ENCODE results near the gene RBMS1. TPM values are rescaled to one million over a fixed set of nuclear protein-coding genes. Genes with fewer than 3 reads are reported as not detected.

The RBMS1 gene
- total and polyA plus RNA-seq, 2 of the 13 experiments (the other 11 are each of a cell fraction or from before 2014, with no cell fraction given), result 55.5 to 110 TPM

GRCh38 chr2:160493227-160494028 lies at the start of gene RBMS1 (continued):
- TF ChIP-seq PAXIP1 (CRISPR knock-in tag; conservative IDR thresholded peaks at IDR 0.05) (peak; percentile 8; the same call in 1 of the 2 replicates), ZSCAN9 (CRISPR knock-in tag; IDR thresholded peaks at IDR 0.05; ENCODE audit: borderline replicate concordance) (0 out of 2 replicates have a peak, but pooled peaks have one; percentile 42), KLF12 (CRISPR knock-in tag; IDR thresholded peaks at IDR 0.05; ENCODE audit: borderline replicate concordance) (no peak), PRDM15 (CRISPR knock-in tag; IDR thresholded peaks at IDR 0.05) (no peak), MAFK (conservative IDR thresholded peaks at IDR 0.05 in 1 of 2, IDR thresholded peaks at IDR 0.05 in 1 of 2; ENCODE audit: low read length in 2 of 2) (no peak), ZNF558 (CRISPR knock-in tag; IDR thresholded peaks at IDR 0.05; ENCODE audit: borderline replicate concordance) (peak; percentile 50; the same call in 1 of the 2 replicates), PCBP2 (optimal IDR thresholded peaks at IDR 0.05; ENCODE audit: low read depth, low read length, poor library complexity, severe bottlenecking) (no peak), ARNTL (CRISPR knock-in tag; IDR thresholded peaks at IDR 0.05) (no peak; the same call in 1 of the 2 replicates), REXO4 (CRISPR knock-in tag; IDR thresholded peaks at IDR 0.05; ENCODE audit: borderline replicate concordance) (no peak), HMGXB4 (CRISPR knock-in tag; IDR thresholded peaks at IDR 0.05; ENCODE audit: borderline replicate concordance in 1 of 2, low read depth in 1 of 2) (no peak), KLF9 (CRISPR knock-in tag; IDR thresholded peaks at IDR 0.05; ENCODE audit: low read depth) (no peak), FOXC1 (CRISPR knock-in tag; IDR thresholded peaks at IDR 0.05; ENCODE audit: borderline replicate concordance) (no peak; the same call in 1 of the 2 replicates), FOXA1 (IDR thresholded peaks at IDR 0.05) (no peak), FOXA1 (CRISPR knock-in tag; IDR thresholded peaks at IDR 0.05) (no peak), ATF1 (CRISPR knock-in tag; IDR thresholded peaks at IDR 0.05) (no peak), ZNF691 (CRISPR knock-in tag; IDR thresholded peaks at IDR 0.05; ENCODE audit: borderline replicate concordance, low read depth) (no peak)

Data from HepG2 (cell line).